ENCODE results near the gene ATM.

ATM gene

DNA sequence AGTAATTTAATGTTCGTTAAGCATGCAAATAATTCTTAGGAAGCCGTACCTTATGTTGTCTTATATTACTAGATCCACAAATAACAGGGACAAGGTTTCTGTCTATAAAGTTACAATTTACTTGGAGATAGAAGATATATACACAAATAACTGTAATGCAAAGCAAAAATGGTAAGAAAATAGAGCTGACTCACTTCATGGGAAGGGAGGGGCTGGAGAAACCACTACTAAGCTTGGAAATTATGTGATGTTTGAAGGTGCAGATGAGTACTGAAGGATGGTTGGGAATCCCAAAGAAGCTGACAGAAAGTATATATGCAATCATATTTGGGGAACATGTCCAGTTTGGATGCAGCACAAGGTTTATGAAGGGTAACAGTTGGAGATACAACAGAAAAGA is 4.4 kb upstream of the ATM start:
- H3K4me3 ChIP-seq, result no peak overlapping the region
- TF ChIP-seq FOXP2 (optimal IDR thresholded peaks at IDR 0.05; ENCODE audit: control extremely low read depth, extremely low read length, insufficient read depth), result no peak
- TF ChIP-seq EZH2 (IDR thresholded peaks at IDR 0.05), result no peak
- TF ChIP-seq POLR2AphosphoS5 (IDR thresholded peaks at IDR 0.05; ENCODE audit: borderline replicate concordance, low read depth, low read length), result no peak
- H3K9me3 ChIP-seq (ENCODE audit: low read depth, low read length), result no peaks in the 10 kb centered on the region
- no peak for DNase-seq (ENCODE audit: low read depth, low spot score)
- H3K9ac ChIP-seq (ENCODE audit: insufficient read length), result no peak overlapping the region
- H3K36me3 ChIP-seq (ENCODE audit: insufficient read depth, low read length), result peaks cover 28% of the 10 kb centered on the region
- H3K27ac ChIP-seq, result no peak overlapping the region

DNA sequence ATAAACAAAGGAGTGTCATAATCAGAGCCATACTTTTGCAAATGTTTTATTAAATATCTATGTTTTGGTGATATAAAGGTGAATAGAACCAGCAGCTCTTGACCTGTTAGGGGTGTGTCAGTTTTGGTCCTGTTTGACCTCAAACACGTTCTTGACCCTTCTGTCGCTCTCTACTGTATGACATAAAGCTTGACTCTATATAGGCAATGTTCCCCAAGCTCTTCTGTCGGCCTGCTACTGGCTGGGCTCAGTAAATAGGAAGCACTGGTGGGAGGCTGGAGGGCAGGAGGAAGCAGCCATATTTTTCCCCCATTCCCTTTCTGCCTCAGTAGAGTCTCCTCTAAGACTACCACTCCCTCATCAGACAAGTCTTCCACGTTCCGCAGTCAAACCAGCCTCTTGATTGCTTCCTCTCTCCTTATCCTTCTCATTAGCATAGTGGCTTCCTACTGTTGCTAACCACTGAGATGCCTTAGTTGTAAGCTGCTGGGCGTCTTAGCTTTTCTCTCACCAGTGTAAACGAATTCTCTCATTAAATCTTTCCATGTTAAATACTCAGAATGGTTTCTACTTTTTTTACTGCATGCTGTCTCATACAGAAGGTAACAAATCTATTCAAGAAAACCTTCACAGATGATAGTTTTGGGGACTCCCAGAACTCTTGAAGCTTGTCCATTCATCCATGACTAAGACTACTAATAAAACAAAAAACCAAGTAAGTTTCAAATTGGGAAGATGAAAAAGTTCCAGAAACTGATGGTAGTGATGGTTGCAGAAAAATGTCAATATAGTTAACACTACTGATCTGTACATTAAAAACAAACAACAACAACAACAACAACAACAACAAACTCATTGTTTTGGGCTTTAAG is 3.7 kb upstream of the ATM start:
- H3K9me3 ChIP-seq (ENCODE audit: low read depth, low read length), result no peaks in the 10 kb centered on the region
- no peak for TF ChIP-seq EZH2 (IDR thresholded peaks at IDR 0.05)
- TF ChIP-seq POLR2AphosphoS5 (IDR thresholded peaks at IDR 0.05; ENCODE audit: borderline replicate concordance, low read depth, low read length), result no peak
- no peak for TF ChIP-seq FOXP2 (optimal IDR thresholded peaks at IDR 0.05; ENCODE audit: control extremely low read depth, extremely low read length, insufficient read depth)
- DNase-seq (ENCODE audit: low read depth, low spot score), result no peak
- H3K4me3 ChIP-seq, result peak overlapping the region; percentile 100; the same call in 1 of the 2 replicates
- no peak overlapping the region for H3K9ac ChIP-seq (ENCODE audit: insufficient read length)
- H3K27ac ChIP-seq, result no peak overlapping the region
- H3K36me3 ChIP-seq (ENCODE audit: insufficient read depth, low read length), result peaks cover 21% of the 10 kb centered on the region

GRCh38 chr11:108220721-108221336 is 2.0 kb upstream of the ATM start:
- TF ChIP-seq FOXP2 (optimal IDR thresholded peaks at IDR 0.05; ENCODE audit: control extremely low read depth, extremely low read length, insufficient read depth), result no peak
- TF ChIP-seq POLR2AphosphoS5 (IDR thresholded peaks at IDR 0.05; ENCODE audit: borderline replicate concordance, low read depth, low read length), result no peak
- no peak for TF ChIP-seq EZH2 (IDR thresholded peaks at IDR 0.05)
- DNase-seq (ENCODE audit: low read depth, low spot score), result no peak
- no peaks in the 10 kb centered on the region for H3K9me3 ChIP-seq (ENCODE audit: low read depth, low read length)
- H3K9ac ChIP-seq (ENCODE audit: insufficient read length), result peak overlapping the region; percentile 99
- peaks cover 14% of the 10 kb centered on the region for H3K36me3 ChIP-seq (ENCODE audit: insufficient read depth, low read length)
- no peak overlapping the region for H3K27ac ChIP-seq
- peak overlapping the region; percentile 100 for H3K4me3 ChIP-seq

GRCh38 chr11:108221371-108221770 is 1.5 kb upstream of the ATM start:
- TF ChIP-seq POLR2AphosphoS5 (IDR thresholded peaks at IDR 0.05; ENCODE audit: borderline replicate concordance, low read depth, low read length), result no peak
- TF ChIP-seq FOXP2 (optimal IDR thresholded peaks at IDR 0.05; ENCODE audit: control extremely low read depth, extremely low read length, insufficient read depth), result no peak
- no peak for TF ChIP-seq EZH2 (IDR thresholded peaks at IDR 0.05)
- no peaks in the 10 kb centered on the region for H3K9me3 ChIP-seq (ENCODE audit: low read depth, low read length)
- peak overlapping the region; percentile 99 for H3K9ac ChIP-seq (ENCODE audit: insufficient read length)
- DNase-seq (ENCODE audit: low read depth, low spot score), result no peak
- peak overlapping the region; percentile 100 for H3K4me3 ChIP-seq
- no peak overlapping the region for H3K27ac ChIP-seq
- H3K36me3 ChIP-seq (ENCODE audit: insufficient read depth, low read length), result peaks cover 14% of the 10 kb centered on the region

- Histone ChIP-seq H3K27ac (peak overlapping the region; percentile 85), H3K4me3 (peak overlapping the region; percentile 100), H3K9ac (ENCODE audit: insufficient read length) (peak overlapping the region; percentile 99), H3K36me3 (ENCODE audit: insufficient read depth, low read length) (peaks cover 14% of the 10 kb centered on the region), H3K9me3 (ENCODE audit: low read depth, low read length) (no peaks in the 10 kb centered on the region)
- TF ChIP-seq EZH2 (IDR thresholded peaks at IDR 0.05), result no peak
- no peak for TF ChIP-seq FOXP2 (optimal IDR thresholded peaks at IDR 0.05; ENCODE audit: control extremely low read depth, extremely low read length, insufficient read depth)
- TF ChIP-seq POLR2AphosphoS5 (IDR thresholded peaks at IDR 0.05; ENCODE audit: borderline replicate concordance, low read depth, low read length), result peak; percentile 90
- no peak for DNase-seq (ENCODE audit: low read depth, low spot score)
These were observed 825 bp upstream of the ATM start for GRCh38 chr11:108221911-108222573.

- DNase-seq (ENCODE audit: low read depth, low spot score), result no peak
- peak overlapping the region; percentile 82 for H3K9ac ChIP-seq (ENCODE audit: insufficient read length)
- H3K9me3 ChIP-seq (ENCODE audit: low read depth, low read length), result no peaks in the 10 kb centered on the region
- TF ChIP-seq EZH2 (IDR thresholded peaks at IDR 0.05), result no peak
- TF ChIP-seq FOXP2 (optimal IDR thresholded peaks at IDR 0.05; ENCODE audit: control extremely low read depth, extremely low read length, insufficient read depth), result no peak
- TF ChIP-seq POLR2AphosphoS5 (IDR thresholded peaks at IDR 0.05; ENCODE audit: borderline replicate concordance, low read depth, low read length), result no peak
- peak overlapping the region; percentile 100 for H3K4me3 ChIP-seq
- peak overlapping the region; percentile 72 for H3K27ac ChIP-seq
- peaks cover 16% of the 10 kb centered on the region for H3K36me3 ChIP-seq (ENCODE audit: insufficient read depth, low read length)
These were observed 682 bp downstream of the ATM start for GRCh38 chr11:108223348-108224149.

DNA sequence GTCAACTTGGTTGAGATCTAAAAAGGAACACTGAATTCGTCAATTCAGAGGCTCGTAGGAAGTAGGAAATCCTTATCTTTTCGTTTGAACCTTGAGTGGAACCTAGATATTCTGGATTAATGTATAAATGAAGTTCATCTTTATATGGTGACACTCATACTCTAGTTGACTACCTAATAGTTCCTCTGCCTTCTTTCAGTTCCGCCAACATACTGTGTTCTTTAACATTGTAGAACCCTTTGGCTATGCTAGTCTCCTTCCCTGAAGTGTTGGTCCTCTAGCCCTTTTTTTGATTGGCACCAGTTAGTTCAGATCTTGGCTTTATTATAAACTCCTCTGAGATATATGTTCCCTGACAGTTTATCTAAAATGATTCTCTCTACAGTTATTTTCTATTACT is 1.5 kb downstream of the ATM start:
- no peak overlapping the region for H3K27ac ChIP-seq
- TF ChIP-seq FOXP2 (optimal IDR thresholded peaks at IDR 0.05; ENCODE audit: control extremely low read depth, extremely low read length, insufficient read depth), result no peak
- no peak for TF ChIP-seq EZH2 (IDR thresholded peaks at IDR 0.05)
- TF ChIP-seq POLR2AphosphoS5 (IDR thresholded peaks at IDR 0.05; ENCODE audit: borderline replicate concordance, low read depth, low read length), result no peak
- H3K9ac ChIP-seq (ENCODE audit: insufficient read length), result peak overlapping the region; percentile 82
- peak overlapping the region; percentile 100 for H3K4me3 ChIP-seq
- DNase-seq (ENCODE audit: low read depth, low spot score), result no peak
- no peaks in the 10 kb centered on the region for H3K9me3 ChIP-seq (ENCODE audit: low read depth, low read length)
- peaks cover 19% of the 10 kb centered on the region for H3K36me3 ChIP-seq (ENCODE audit: insufficient read depth, low read length)

Data from SK-N-MC (cell line).